ENCODE data around the gene AKAP8. TPM values are rescaled to one million over a fixed set of nuclear protein-coding genes. Genes with fewer than 3 reads are reported as not detected.

AKAP8 gene
- total RNA-seq, 1 experiment from 2014 or later = 53.5 TPM

- Mint-ChIP-seq H3K36me3 (ENCODE audit: insufficient read depth, unreplicated experiment) (peaks cover 26% of the 10 kb centered on the region), H3K27ac (ENCODE audit: unreplicated experiment) (no peak overlapping the region), H3K9me3 (ENCODE audit: unreplicated experiment) (no peaks in the 10 kb centered on the region), H3K27me3 (ENCODE audit: insufficient read depth, unreplicated experiment) (no peaks in the 10 kb centered on the region), H3K4me1 (ENCODE audit: low read depth, unreplicated experiment) (peaks cover 17% of the 10 kb centered on the region), H3K4me3 (ENCODE audit: unreplicated experiment) (no peak overlapping the region)
- TF ChIP-seq CTCF (IDR thresholded peaks at IDR 0.05; ENCODE audit: insufficient read depth in 1 of 2, low read depth in 1 of 2, low read length in 1 of 2, severe bottlenecking in 1 of 2, unreplicated experiment in 1 of 2) = no peak
- TSS peak; percentile 5 for BruUV-seq (replicated peaks)
- CTCF ChIA-PET = no interaction called here
- intact Hi-C loops (cut with micrococcal nuclease; ENCODE audit: unreplicated experiment) = no loop called here
- Histone ChIP-seq H3K9me3 (no peaks in the 10 kb centered on the region), H3K36me3 (ENCODE audit: control insufficient read depth, insufficient read depth, low read length) (no peaks in the 10 kb centered on the region), H3K27me3 (replicated peaks; ENCODE audit: control insufficient read depth, insufficient read depth, low read length) (no peaks in the 10 kb centered on the region), H3K4me3 (ENCODE audit: low read depth, low read length) (no peak overlapping the region), H3K4me1 (peaks cover 3% of the 10 kb centered on the region; the same call in 1 of the 2 replicates)
- POLR2A ChIA-PET = no interaction called here
- DNase-seq = no peak
These were observed 73.8 kb downstream of the AKAP8 start for GRCh38 chr19:15305582-15306334.

- Mint-ChIP-seq H3K4me1 (ENCODE audit: low read depth, unreplicated experiment) (peaks cover 29% of the 10 kb centered on the region), H3K4me3 (ENCODE audit: unreplicated experiment) (no peak overlapping the region), H3K36me3 (ENCODE audit: insufficient read depth, unreplicated experiment) (peaks cover 38% of the 10 kb centered on the region), H3K27ac (ENCODE audit: unreplicated experiment) (peak overlapping the region; percentile 36), H3K9me3 (ENCODE audit: unreplicated experiment) (no peaks in the 10 kb centered on the region), H3K27me3 (ENCODE audit: insufficient read depth, unreplicated experiment) (no peaks in the 10 kb centered on the region)
- ChIA-PET POLR2A (no interaction called here), CTCF (no interaction called here)
- DNase-seq = no peak
- Histone ChIP-seq H3K4me1 (peaks cover 11% of the 10 kb centered on the region), H3K9me3 (no peaks in the 10 kb centered on the region), H3K36me3 (ENCODE audit: control insufficient read depth, insufficient read depth, low read length) (no peaks in the 10 kb centered on the region), H3K27me3 (replicated peaks; ENCODE audit: control insufficient read depth, insufficient read depth, low read length) (no peaks in the 10 kb centered on the region), H3K4me3 (ENCODE audit: low read depth, low read length) (no peak overlapping the region)
- BruUV-seq (replicated peaks) = no TSS peak
- no peak for TF ChIP-seq CTCF (IDR thresholded peaks at IDR 0.05; ENCODE audit: insufficient read depth in 1 of 2, low read depth in 1 of 2, low read length in 1 of 2, severe bottlenecking in 1 of 2, unreplicated experiment in 1 of 2)
- intact Hi-C loops (cut with micrococcal nuclease; ENCODE audit: unreplicated experiment) = no loop called here
These were observed 75.4 kb downstream of the AKAP8 start for GRCh38 chr19:15304140-15304705.

Other genes with a start within 250 kb of the AKAP8 start
- 53.5 and 60.6 TPM in 2 replicates for gene NOTCH3, start 178.8 kb downstream of the AKAP8 start, total RNA-seq (2022)
- 0.97 and 1.2 TPM in 2 replicates for gene EPHX3, start 147.3 kb downstream of the AKAP8 start, total RNA-seq (2022)
- 154 and 170 TPM in 2 replicates for gene BRD4, start 47.2 kb downstream of the AKAP8 start, total RNA-seq (2022)
- 112 and 127 TPM in 2 replicates for gene AKAP8L, start 39.2 kb upstream of the AKAP8 start, total RNA-seq (2022)
- 37.5 and 38.6 TPM in 2 replicates for gene WIZ, start 70.2 kb upstream of the AKAP8 start, total RNA-seq (2022)
- not detected in 2 replicates for gene RASAL3, start 84.8 kb upstream of the AKAP8 start, total RNA-seq (2022)
- not detected in 2 replicates for gene PGLYRP2, start 99.7 kb upstream of the AKAP8 start, total RNA-seq (2022)
- not detected in 2 replicates for gene CYP4F22, start 128.7 kb upstream of the AKAP8 start, total RNA-seq (2022)
- not detected in 2 replicates for gene CYP4F8, start 235.4 kb upstream of the AKAP8 start, total RNA-seq (2022)

All from Caco-2 (cell line).